GM12865 (cell line): ENCODE results near the gene SPATS2.
"Not testable (repeated sequence)": the region's sequence is repeated elsewhere in the genome, so short reads cannot be mapped to it uniquely, and the experiment has no call there.

ENCODE experiments used
- DNase-seq: peaks from one replicate; pipeline ENCODE4 v3.0.0; 2010; ENCODE audit warnings: low read depth
- H3K4me3 ChIP-seq: 2 replicates; pipeline ENCODE4 v1.5.1; 2011; ENCODE audit warnings: mild to moderate bottlenecking, low read depth, low read length, control low read depth
- CTCF ChIP-seq: IDR thresholded peaks from 2 replicates; pipeline ENCODE4 v1.5.1; 2011; ENCODE audit warnings: low read length, control low read depth, low read depth, inconsistent platforms; ENCODE audit not compliant: insufficient read depth; ENCODE audit errors: missing control alignments

The SPATS2 gene

GRCh38 chr12:49529414-49529813 is 162.2 kb downstream of the SPATS2 start:
- no peak for DNase-seq
- no peak overlapping the region for H3K4me3 ChIP-seq
- no peak for TF ChIP-seq CTCF

- TF ChIP-seq CTCF, result no peak
- H3K4me3 ChIP-seq, result no peak overlapping the region
- no peak for DNase-seq
Measured at GRCh38 chr12:49531745-49532144, 164.5 kb downstream of the SPATS2 start.

GRCh38 chr12:49533331-49533730 is 166.1 kb downstream of the SPATS2 start:
- DNase-seq, result no peak
- no peak for TF ChIP-seq CTCF
- no peak overlapping the region for H3K4me3 ChIP-seq

GRCh38 chr12:49534122-49534521 is 166.9 kb downstream of the SPATS2 start:
- not testable (repeated sequence) for H3K4me3 ChIP-seq, DNase-seq

- H3K4me3 ChIP-seq, result no peak overlapping the region
- TF ChIP-seq CTCF, result no peak
Measured at GRCh38 chr12:49534731-49535278, 167.5 kb downstream of the SPATS2 start.

GRCh38 chr12:49535921-49536525 is 168.8 kb downstream of the SPATS2 start:
- TF ChIP-seq CTCF, result no peak
- no peak overlapping the region for H3K4me3 ChIP-seq
- DNase-seq, result no peak

More at GRCh38 chr12:49534731-49535278, 167.5 kb downstream of the SPATS2 start:
- no peak for DNase-seq

- no peak for DNase-seq
- H3K4me3 ChIP-seq, result no peak overlapping the region
- no peak for TF ChIP-seq CTCF
Measured at GRCh38 chr12:49536526-49537071, 169.3 kb downstream of the SPATS2 start.
